GM21515 (cell line): Measurements from ENCODE around the gene ADAMTS17.

Experiments used
- ATAC-seq: cut with Tn5 transposase; IDR thresholded peaks from one replicate; pipeline ENCODE4 v1.9.1; 2021; ENCODE audit not compliant: unreplicated experiment

The ADAMTS17 gene

DNA sequence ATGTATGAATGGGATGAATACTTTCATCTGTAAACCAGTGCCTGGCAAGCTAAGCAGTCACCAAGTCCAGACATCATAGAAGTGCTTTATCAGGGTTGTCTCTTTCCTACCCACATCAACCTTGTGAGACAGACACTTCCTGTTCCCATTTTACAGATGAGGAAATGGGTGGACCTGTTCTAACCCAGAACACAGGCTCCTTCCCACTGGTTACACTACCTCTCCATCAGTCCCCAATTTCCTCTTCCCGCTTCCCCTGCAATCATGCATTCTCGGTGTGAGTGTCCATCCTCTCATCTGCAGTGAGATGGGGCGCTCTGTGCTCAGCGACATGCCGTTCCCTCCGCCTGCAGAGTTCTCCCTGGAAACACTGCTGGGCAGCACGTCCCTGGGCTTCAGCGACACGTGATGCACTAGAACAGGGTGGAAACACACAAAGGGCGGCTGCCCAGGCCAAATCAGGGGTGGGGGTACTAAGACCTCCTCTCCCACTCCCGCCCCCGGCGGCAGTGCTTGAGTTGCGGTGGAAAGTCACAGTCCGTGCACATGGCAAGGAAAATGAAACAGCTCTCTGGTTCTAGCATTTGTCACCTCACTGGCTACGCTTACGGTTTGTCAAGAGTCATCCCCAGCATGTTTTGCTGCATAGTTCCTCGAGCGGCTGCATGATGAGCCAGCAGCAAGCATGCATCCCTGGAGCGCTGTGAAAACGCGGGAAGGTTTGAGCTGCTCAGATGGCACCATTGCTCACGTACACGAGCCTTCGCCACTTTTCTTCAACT is 201.1 kb downstream of the ADAMTS17 start:
- ATAC-seq, result no peak

DNA sequence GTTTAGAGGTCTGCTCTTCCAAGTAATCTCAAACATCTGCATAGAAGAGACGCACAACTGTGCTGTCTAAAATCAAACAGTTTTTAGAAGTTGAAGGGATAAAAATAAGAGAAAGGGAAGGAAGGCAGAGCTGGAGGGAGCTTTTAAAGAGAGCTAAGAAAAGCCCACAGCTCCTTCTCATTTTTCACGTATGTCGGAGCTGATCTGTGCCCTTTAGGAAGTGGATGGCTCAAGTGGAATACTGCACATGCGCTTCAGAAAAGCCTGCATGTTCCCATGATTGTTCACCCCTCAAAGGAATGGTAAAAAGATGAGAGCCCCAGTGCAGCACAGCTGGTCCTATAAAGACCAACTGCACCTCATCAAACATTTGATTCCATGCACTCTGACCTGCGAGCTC is 207.2 kb downstream of the ADAMTS17 start:
- ATAC-seq, result no peak

DNA sequence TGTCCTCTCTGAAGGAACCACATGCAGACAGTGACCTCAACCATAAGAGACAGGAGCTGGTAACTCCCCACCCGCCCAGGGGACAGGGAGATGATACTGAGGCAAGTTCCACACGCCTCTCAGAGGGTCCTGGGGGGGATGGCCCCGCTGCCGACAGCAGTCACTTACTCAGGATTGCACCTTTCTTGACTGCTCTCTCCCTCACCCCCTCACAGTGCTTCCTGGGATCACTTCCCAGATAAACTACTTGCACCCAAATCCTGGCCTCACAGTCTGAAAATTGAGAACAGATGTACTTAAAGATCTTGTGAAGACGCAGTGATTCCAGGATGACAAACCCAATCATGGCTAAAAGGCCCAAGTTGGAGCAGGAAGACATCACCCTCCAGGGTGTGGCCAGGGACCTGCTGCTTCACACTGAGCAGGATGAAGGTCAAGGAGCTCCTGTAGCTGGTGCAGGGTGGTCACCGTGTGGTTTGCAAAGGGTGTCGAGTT is 207.6 kb downstream of the ADAMTS17 start:
- ATAC-seq, result no peak

DNA sequence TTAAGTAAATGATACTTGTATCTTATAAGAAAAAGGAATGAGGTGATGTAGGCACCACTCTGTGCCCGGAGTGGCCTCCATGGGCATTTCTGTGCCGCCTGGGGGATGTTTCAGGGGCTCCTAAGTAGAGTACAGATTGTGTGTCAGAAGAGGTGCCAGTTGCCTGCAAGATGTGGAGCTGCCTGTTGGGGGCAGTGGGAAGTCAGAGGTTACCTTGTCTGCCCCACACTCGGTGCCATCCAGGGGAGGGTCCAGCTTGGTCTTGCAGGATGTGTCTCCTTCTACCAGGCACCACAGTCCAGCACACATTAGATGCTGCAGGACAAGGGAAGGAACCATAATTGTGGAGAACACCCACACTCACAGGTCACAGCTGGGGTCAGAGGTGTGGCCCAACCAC is 208.8 kb downstream of the ADAMTS17 start:
- no peak for ATAC-seq

DNA sequence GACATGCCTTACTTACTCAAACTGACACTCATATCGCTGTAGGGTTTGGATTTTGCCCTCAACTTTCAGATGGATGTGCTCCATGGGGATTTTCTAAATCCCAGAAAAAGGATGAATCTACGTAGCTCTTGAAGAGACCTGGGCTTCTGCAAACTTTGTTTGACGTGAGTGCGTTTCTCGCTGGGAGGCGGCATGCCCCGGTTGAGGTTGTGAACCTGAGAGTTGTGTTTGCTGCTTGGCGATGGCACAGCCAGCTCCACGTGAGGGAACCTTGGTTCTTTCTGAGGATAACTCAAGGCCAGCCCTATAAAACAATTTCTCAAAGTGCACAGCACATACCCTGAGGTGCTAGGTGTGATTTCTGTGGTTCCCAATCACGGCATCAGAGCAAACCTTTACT is 209.5 kb downstream of the ADAMTS17 start:
- ATAC-seq, result no peak

DNA sequence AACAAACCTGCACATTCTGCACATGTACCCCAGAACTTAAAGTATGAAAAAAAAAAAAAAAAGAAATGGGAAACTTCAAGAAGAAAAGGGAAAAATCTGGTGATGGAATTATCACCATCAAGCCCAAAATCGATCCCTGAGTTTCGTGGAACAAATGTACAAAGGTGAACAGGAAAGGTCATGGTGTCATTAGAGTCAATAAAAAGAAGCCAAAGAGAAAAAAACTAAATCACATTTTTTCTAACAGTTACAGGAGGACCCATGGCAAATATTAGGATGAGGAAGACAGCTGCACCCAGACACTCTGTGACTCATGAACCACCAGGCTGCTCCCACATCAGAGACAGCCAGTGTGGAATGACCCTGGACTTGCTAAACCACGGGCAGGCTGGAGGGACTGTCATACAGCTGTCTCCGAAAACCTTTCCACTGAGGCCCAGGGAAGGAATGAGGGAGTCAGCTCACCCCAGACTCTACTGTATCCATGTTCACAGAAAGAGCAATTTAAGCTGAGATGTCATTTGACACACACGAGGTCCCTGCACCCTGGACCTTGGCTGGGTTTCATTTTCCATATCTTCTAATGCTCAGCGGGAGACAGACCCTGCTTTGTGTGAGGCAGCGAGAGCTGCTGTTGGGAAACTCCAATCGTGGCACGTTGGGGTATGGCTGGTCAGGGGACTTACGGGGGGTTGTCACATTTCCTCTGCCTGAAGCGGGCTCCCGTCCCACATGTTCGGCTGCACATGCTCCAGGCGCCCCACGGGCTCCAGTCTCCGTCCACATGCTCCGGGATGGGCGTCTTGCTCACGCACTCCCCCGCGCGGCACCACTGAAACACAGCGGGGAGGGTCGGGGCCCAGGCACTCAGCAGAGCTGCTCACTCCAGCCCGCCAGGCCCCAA is 210.2 kb downstream of the ADAMTS17 start:
- ATAC-seq, result no peak

DNA sequence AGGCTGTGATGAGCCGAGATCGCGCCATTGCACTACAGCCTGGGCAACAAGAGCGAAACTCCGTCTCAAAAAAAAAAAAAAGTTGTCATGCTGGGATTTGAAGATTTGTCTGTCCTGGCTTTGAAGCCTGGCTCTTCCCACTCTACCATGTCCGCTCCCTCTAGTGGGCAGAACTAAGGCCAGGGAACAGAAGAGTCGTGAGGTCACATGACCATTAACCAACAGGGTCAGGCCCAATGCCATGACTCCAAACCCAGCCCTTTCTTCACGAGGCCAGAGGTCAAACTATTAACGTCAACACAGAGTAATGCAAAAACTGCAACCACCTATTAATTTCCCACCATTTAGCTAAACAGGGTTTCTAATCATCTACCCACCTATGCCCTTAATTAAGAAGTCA is 212.1 kb downstream of the ADAMTS17 start:
- ATAC-seq, result no peak

DNA sequence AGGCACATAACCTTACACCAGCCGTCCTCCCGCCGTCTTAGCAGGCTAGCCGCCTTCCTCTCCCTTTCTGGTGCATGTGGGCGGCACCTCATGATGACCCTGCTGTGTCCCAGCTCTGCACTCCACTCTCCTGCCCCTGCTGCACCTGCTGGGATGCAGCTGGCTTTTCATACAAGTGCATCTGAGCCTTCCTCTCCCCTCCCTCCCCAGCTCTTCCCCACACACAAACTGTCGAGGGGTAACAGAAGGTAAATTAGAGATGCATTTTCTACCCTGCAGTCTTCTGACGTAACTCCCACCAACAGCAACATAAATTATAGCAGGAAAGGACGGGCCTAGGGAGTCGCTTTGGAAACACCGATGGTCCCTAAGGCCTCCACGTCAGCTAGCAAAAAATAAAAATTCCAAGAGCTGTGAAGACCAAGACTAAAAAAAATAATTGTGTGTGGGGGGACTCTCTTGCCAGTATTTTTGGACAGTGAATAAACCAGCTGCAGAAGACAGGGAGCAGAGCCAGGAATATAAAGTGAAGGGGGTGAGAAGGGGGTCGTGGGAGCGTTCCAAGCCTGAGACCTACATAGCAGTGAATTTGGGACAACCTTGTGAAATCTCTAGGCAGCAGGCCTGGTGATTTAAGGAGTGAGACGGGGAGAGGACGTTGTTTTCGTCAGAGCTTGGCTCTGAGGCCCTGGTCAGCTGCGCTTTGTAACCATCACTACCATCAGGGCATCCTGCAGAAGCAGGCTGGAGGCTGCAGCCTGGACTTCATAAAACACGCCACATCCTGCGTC is 216.2 kb downstream of the ADAMTS17 start:
- no peak for ATAC-seq

DNA sequence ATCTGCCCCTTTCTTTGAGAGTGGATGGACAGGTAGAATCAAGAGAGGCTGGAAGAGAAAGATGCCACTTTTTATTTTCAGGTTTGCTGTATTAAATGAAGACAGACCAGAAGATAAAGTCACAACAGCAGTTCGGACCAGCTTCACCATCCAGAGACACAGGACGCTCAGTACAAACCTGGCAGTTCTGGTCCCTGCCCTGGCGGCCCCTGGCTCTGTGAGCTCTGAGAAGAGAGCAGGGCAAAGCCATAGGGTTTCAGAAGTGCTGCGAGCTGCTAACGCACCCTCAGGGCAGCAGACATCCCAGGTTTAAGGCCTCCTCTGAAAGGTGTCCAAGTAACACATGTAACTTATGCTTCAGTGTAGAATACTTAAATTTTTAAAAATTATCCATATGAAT is 216.8 kb downstream of the ADAMTS17 start:
- no peak for ATAC-seq

DNA sequence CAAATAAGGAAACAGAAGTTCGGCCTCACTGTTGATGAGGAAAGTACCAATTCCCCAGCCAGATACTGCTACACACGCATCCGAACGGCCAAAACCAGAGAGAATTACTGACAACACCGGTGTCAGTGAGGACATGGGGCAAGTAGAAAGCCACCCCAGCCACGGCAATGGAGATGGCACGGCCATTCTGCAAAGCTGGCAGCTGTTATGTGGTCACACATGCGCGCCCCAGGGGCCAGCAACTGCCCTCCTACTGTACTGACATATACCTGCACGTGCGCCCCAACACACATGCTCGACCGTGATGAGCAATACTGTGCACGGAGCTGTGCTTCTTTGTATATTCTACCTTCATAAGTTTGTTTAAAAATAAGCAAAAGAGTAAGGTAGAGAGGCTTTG is 217.4 kb downstream of the ADAMTS17 start:
- no peak for ATAC-seq

DNA sequence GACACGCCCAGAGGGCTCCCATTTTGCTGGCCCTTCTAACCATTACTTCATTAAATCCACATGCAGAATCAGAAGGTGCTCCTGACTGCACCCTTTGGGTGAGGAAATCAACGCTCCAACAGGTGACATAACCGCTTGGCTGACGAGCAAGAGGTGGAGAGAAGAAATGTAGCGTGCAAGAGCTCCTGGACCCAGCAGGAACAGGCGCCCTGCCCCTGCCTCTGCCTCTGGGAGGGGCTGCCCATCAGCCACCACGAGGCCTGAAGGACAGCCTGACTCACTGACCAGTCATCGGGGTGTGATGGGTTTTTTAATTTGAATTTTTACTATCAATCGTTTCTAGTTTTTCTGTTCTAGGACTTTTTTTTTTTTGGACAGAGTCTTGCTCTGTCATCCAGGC is 218.2 kb downstream of the ADAMTS17 start:
- ATAC-seq, result no peak

DNA sequence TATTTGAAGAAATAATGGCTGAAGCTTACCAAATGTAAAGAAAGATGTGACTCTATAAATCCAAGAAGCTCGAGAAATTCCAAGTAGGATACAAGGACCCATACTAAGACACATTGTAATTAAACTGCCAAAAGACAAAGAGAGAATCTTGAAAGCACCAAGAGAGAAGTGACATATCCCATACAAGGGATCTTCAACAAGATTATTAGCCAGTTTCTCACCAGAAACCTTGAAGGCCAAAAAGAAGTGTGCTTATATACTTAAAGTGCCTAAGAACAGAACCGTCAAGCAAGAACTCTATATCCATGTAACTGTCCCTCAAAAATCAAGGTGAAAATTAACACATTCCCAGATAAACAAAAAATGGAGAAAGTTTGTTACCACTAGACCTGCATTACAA is 220.5 kb downstream of the ADAMTS17 start:
- ATAC-seq, result no peak

DNA sequence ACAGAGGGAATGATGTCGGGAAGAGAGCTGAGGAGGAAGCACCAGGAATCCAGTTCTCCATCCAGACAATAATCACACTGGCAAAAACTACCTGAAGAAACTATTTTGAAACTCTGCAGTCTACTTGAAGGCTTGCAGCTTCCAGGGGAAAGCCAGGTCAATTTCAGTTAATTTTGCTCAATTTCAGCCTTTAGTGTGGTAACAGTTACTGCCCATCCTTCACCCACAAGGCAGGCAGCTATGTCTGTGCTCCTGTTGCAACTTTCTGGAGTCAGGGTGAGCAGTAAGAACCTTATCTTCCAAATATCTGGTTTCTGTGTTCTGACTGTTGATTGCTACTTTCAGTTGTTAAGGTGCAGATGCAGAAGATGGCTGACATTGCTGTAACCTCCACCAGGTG is 221.7 kb downstream of the ADAMTS17 start:
- ATAC-seq, result no peak

DNA sequence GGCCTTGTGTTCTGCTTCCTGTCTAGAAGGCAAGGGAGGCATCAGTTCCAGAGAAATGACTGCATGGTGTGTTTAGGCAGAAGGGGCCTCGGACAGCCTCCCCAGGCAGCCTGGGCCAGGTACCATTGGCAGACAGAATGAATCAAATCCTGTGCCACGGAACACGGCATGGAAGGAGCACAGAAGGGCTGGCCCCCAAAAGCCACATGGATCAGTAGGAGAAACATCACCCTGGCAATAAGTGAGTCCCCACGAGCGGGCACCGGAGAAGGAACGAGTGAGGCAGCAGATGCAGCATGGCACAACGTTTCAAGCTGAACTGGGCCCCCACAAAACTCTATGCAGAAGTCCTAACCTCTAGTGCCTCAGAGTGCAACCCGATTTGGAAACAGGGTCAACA is 223.2 kb downstream of the ADAMTS17 start:
- ATAC-seq, result no peak

DNA sequence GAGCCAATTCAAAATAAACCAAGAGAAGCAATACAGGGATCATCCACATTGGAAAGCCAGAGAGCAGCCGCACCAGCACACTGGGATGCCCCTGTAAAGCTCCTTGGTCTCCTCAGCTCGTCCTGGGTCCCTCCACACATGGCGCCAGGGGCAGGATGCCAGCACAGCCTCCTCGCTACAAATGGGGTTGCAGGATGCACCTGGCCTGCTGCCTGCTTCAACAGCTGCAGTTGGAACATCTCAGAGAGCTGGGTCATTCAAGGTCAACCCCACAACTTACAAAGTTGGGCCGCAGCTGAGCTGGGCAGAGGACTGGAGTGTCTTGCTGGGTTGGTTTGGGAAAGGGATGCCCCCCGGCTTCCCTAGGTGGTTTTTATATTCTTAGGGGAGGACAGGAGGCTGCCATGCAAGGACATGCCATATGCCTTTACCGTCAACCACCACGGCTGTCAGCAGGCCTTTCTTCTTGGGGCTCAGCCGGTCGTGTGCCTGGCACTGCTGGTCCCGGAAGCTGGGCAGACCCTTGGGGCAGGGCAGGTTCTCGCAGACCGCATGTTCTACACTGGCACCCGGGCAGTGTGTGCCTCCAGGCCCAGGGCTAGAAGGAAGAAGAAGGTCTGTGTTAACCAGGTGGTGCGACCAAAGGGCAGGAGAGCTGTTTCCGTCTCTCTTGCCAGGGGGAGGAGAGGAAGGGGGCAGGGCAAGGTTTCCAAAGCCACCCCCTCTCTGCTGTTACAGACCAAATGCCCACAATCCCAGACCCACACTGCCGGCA is 225.2 kb downstream of the ADAMTS17 start:
- no peak for ATAC-seq

DNA sequence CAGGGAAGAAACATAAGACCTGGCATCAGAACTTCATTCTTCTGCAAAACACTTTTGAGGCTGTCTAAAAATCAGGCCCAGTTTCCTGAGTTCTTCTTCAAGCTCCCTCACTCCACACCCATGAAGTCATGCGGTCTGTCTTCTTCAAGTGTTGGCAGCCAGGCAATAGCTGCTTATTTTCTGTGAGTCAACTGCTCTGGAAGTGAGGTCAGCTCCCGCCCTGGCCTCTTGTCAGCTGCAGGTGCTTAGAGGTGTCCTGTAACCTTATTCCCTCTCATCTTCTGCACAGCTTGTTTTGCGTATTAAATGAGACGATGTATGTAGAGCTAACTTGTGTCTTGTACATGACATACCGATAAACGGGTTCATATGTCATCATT is 226.1 kb downstream of the ADAMTS17 start:
- ATAC-seq, result no peak

DNA sequence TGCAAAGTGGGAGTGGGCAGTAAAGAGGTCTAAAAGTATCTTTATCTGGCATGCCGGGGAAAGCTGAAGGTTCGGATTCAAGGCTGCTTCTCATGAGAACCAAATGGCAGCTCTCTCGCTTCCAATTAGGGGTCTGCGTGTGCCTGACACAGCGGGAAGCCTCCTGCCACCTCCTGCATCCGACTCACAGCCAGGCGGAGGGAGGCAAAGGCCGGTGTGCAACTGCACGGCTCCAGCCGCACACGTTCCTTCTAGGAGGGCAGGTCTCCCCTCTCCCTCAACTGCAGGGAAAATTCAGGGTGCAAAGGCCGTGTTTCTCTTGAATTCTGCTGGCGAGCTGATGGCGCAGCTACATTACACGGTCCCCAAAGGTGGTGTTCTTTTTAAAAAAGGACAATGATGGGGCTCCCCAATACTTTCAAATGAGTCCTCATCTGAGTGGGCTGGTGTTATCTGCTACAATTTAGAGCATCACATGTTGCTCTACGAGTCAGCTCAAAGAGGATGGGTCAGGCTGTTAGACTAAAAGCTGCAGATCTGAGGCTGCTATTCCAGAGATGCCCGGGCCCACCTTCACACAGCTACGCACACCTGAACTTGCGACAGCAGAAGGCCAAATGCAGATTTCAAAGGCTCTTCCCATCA is 226.6 kb downstream of the ADAMTS17 start:
- ATAC-seq, result no peak

DNA sequence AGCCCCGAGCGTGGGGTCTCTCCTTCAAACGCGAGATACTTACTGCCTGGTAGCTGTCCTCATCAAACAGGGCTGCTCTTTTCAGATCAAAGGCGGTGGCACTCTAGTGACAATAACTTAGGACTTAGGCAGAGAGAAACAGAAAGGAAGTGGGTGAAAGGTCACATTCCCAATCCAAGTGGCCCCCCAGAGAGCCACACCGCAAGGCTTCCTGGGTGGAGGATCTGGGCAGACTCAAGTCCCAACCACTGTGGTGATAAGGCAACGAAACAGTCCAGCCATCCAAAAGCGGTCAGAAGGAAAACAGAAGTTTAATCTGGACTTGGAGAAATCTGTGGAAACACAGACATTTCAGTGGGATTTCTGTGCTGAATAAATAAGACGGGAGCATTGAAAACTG is 227.2 kb downstream of the ADAMTS17 start:
- ATAC-seq, result no peak

DNA sequence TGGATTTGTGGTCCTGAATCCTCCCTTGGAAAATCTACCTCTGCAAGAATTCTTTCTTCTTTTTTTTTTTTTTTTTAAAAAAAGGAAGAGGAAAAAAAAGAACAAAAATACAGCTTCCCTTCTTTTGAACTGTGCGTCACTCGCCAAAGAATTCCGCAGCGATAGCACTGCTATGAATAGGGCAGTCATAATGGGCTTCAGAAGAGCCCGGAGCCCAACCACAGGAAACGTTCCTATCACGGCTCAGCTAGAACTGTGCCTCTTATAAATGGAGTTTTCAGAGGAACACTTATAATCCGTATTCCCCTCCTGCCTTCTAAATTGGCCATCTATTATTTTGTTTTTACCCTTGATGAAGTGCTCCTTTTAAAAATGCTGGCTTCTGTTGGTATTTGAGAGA is 227.7 kb downstream of the ADAMTS17 start:
- no peak for ATAC-seq
